OCI-LY3 (cell line): Measurements from ENCODE around the gene TFF3.

Source experiments
- EZH2phosphoT487 ChIP-seq: fragments of 200-600 bp; shearing (Covaris generic); IDR thresholded peaks from 2 replicates; pipeline ENCODE4 v1.6.1; 2018; ENCODE audit warnings: antibody characterized with exemption, mixed run types, low read depth
- TF ChIP-seq, protein P1 (sequence below): fragments of 200-600, 300-600 bp; sonication (generic); IDR thresholded peaks from 2 replicates; pipeline ENCODE4 v1.5.1; 2014; ENCODE audit warnings: antibody characterized with exemption, low read length, low read depth

DNA sequence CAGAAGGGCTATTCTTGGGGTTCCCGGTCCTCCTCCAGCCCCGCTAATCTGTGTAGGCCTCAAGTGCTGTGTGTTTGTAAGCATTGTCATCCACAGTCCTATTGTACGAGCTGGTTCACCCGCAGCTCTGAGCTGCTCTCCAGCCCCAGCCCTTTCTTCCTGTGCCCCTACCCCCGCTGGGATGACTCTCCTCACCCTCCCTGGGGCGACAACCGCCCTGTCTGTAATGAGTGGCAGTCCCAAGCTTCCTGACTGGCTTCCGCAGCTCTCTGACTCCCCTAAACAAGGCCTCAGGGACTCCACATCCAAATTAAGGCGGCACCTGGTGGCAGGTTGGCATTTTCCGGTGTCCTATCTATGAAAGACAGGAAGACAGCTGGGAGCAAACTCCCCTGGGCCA is 45.8 kb downstream of the TFF3 start:
- TF ChIP-seq, protein P1, sequence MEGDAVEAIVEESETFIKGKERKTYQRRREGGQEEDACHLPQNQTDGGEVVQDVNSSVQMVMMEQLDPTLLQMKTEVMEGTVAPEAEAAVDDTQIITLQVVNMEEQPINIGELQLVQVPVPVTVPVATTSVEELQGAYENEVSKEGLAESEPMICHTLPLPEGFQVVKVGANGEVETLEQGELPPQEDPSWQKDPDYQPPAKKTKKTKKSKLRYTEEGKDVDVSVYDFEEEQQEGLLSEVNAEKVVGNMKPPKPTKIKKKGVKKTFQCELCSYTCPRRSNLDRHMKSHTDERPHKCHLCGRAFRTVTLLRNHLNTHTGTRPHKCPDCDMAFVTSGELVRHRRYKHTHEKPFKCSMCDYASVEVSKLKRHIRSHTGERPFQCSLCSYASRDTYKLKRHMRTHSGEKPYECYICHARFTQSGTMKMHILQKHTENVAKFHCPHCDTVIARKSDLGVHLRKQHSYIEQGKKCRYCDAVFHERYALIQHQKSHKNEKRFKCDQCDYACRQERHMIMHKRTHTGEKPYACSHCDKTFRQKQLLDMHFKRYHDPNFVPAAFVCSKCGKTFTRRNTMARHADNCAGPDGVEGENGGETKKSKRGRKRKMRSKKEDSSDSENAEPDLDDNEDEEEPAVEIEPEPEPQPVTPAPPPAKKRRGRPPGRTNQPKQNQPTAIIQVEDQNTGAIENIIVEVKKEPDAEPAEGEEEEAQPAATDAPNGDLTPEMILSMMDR = no peak
- no peak for TF ChIP-seq EZH2phosphoT487
